DND-41 (cell line): ENCODE results near the gene PMCH.

ENCODE experiments used
- EZH2 ChIP-seq: IDR thresholded peaks from 3 replicates; pipeline ENCODE4 v1.6.1; 2012; ENCODE audit warnings: borderline replicate concordance, low read depth, mild to moderate bottlenecking, moderate library complexity, low read length, inconsistent platforms; ENCODE audit not compliant: severe bottlenecking
- TF ChIP-seq, protein P1 (sequence below): IDR thresholded peaks from 2 replicates; pipeline ENCODE4 v1.5.1; 2012; ENCODE audit warnings: borderline replicate concordance, low read length, moderate library complexity, mild to moderate bottlenecking; ENCODE audit not compliant: poor library complexity, severe bottlenecking; ENCODE audit errors: extremely low read depth

DNA sequence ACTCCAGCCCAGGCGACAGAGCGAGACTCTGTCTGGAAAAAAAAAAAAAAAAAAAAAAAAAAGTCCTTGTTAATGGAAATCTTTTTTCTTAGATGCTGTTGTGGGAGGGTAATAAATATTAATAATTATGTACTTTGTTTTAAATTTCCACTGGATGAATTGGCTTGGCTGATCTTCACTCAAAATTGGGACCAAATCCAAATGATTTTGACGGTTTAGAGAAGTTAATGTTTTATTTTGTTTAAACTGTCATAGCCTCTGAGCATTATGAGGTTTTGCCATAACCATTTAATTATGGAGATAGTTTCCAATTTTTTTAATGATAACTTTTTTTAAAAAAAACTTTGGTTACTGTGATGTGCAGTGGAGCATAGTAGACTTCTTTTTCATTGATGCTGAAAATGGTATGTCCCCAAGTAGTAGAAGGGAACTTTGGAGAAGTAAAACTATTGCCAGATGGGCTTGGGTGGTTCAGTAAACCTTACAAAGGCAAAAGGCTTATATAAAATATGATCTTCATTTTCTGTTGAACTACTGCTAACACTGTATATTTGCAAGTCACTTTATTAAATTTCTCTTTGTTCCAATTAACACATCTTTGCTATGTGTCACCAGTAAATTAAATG lies 3.9 kb upstream of the PMCH start:
- TF ChIP-seq, protein P1, sequence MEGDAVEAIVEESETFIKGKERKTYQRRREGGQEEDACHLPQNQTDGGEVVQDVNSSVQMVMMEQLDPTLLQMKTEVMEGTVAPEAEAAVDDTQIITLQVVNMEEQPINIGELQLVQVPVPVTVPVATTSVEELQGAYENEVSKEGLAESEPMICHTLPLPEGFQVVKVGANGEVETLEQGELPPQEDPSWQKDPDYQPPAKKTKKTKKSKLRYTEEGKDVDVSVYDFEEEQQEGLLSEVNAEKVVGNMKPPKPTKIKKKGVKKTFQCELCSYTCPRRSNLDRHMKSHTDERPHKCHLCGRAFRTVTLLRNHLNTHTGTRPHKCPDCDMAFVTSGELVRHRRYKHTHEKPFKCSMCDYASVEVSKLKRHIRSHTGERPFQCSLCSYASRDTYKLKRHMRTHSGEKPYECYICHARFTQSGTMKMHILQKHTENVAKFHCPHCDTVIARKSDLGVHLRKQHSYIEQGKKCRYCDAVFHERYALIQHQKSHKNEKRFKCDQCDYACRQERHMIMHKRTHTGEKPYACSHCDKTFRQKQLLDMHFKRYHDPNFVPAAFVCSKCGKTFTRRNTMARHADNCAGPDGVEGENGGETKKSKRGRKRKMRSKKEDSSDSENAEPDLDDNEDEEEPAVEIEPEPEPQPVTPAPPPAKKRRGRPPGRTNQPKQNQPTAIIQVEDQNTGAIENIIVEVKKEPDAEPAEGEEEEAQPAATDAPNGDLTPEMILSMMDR: no peak
- TF ChIP-seq EZH2: no peak
